Kidney glomerular epithelial cell (primary cell): ENCODE data around the gene TMEM108.

Experiments
- DNase-seq: peaks from one replicate; lab custom pipeline; 2025; lab: John Stamatoyannopoulos, UW

The TMEM108 gene

GRCh38 chr3:133278260-133279043, 240.3 kb downstream of the TMEM108 start:
- DNase-seq, result no peak

GRCh38 chr3:133280586-133280985, 242.4 kb downstream of the TMEM108 start:
- DNase-seq, result peak; percentile 44

- DNase-seq, result no peak
Observed at GRCh38 chr3:133282236-133282635, 244.0 kb downstream of the TMEM108 start.

- DNase-seq, result no peak
Observed at GRCh38 chr3:133283958-133284807, 246.0 kb downstream of the TMEM108 start.

- DNase-seq, result no peak
Observed at GRCh38 chr3:133289322-133289721, 251.1 kb downstream of the TMEM108 start.

GRCh38 chr3:133292296-133292695, 254.1 kb downstream of the TMEM108 start:
- no peak for DNase-seq

- no peak for DNase-seq
Observed at GRCh38 chr3:133293397-133294110, 255.4 kb downstream of the TMEM108 start.

- DNase-seq, result no peak
Observed at GRCh38 chr3:133294253-133294652, 256.1 kb downstream of the TMEM108 start.

GRCh38 chr3:133295199-133295901, 257.2 kb downstream of the TMEM108 start:
- DNase-seq, result peak; percentile 32

- no peak for DNase-seq
Observed at GRCh38 chr3:133295944-133296917, 258.0 kb downstream of the TMEM108 start.

GRCh38 chr3:133296981-133297380, 258.8 kb downstream of the TMEM108 start:
- DNase-seq, result no peak

GRCh38 chr3:133300102-133300501, 261.9 kb downstream of the TMEM108 start:
- no peak for DNase-seq

- peak; percentile 90 for DNase-seq
Observed at GRCh38 chr3:133301194-133301593, 263.0 kb downstream of the TMEM108 start.

GRCh38 chr3:133301731-133302130, 263.5 kb downstream of the TMEM108 start:
- DNase-seq, result peak; percentile 28

GRCh38 chr3:133303430-133303829, 265.2 kb downstream of the TMEM108 start:
- peak; percentile 11 for DNase-seq

- no peak for DNase-seq
Observed at GRCh38 chr3:133317866-133318265, 279.7 kb downstream of the TMEM108 start.

- no peak for DNase-seq
Observed at GRCh38 chr3:133328373-133328772, 290.2 kb downstream of the TMEM108 start.

GRCh38 chr3:133329626-133330025, 291.4 kb downstream of the TMEM108 start:
- DNase-seq, result no peak

- DNase-seq, result no peak
Observed at GRCh38 chr3:133330065-133330464, 291.9 kb downstream of the TMEM108 start.

GRCh38 chr3:133330522-133330921, 292.3 kb downstream of the TMEM108 start:
- no peak for DNase-seq

GRCh38 chr3:133354721-133355120, 316.5 kb downstream of the TMEM108 start:
- no peak for DNase-seq
